Stimulated activated CD4-positive, alpha-beta T cell treated with anti-CD3 and anti-CD28 coated beads, Interleukin-15, amount 100 ng/mL, for 1 hour (primary cell): Measurements from ENCODE around the gene WDR90.

ENCODE experiments used
- DNase-seq, 2 donors: peaks; one replicate each; pipeline ENCODE4 v3.0.0-alpha.2; 2020; ENCODE audit warnings: low read depth in 1 of 2, low spot score in 1 of 2

Gene WDR90

GRCh38 chr16:658679-659571 lies 9.8 kb downstream of the WDR90 start:
- DNase-seq: no peak

- no peak for DNase-seq
Measured at GRCh38 chr16:659618-660017, 10.5 kb downstream of the WDR90 start.

- no peak for DNase-seq
Measured at GRCh38 chr16:660132-660458, 10.9 kb downstream of the WDR90 start.

GRCh38 chr16:660459-661183 lies 11.5 kb downstream of the WDR90 start:
- DNase-seq: peak; percentile 17 to 55

GRCh38 chr16:661184-661821 lies 12.1 kb downstream of the WDR90 start:
- DNase-seq: no peak

- DNase-seq: no peak
Measured at GRCh38 chr16:662095-662494, 12.9 kb downstream of the WDR90 start.

- no peak for DNase-seq
Measured at GRCh38 chr16:662597-662996, 13.4 kb downstream of the WDR90 start.

- DNase-seq: no peak
Measured at GRCh38 chr16:666572-666971, 17.4 kb downstream of the WDR90 start.

GRCh38 chr16:667113-667779 lies 18.1 kb downstream of the WDR90 start:
- no peak for DNase-seq

GRCh38 chr16:667780-668518 lies 18.8 kb downstream of the WDR90 start, which contains the start of gene RHOT2:
TSS of gene RHOT2 (plus strand) at chr16:668132. CDS start at chr16:668200, 68 bp downstream.
- peak; percentile 85 to 94 for DNase-seq

- no peak for DNase-seq
Measured at GRCh38 chr16:668519-669171, 19.5 kb downstream of the WDR90 start.

GRCh38 chr16:669666-670065 lies 20.5 kb downstream of the WDR90 start:
- no peak for DNase-seq

GRCh38 chr16:670485-671352 lies 21.6 kb downstream of the WDR90 start:
- DNase-seq: no peak

- no peak for DNase-seq
Measured at GRCh38 chr16:671353-672131, 22.4 kb downstream of the WDR90 start.

GRCh38 chr16:672371-672770 lies 23.2 kb downstream of the WDR90 start:
- no peak for DNase-seq

GRCh38 chr16:672851-673250 lies 23.7 kb downstream of the WDR90 start:
- DNase-seq: no peak

- no peak for DNase-seq
Measured at GRCh38 chr16:673399-673991, 24.3 kb downstream of the WDR90 start.
